ENCODE measurements around the gene KRTAP10-2.

DNA sequence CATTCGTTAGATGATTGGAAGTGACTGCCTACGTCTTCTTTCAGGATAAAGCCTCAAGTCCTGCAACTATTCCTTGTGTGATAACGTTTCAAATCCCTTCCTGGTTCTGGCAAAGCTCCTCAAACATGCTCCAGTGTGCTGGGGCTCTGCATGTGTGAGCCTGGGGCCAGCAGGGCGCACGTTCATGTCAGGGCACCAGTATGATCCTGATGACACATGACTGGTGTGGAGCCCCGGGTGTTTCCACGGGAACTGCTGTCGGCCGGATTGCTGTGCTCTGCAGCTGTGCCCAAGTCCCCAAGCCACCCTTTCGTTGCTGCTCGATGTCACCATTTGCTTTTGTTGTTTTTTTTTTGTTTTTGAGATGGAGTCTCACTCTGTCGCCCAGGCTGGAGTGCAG, 32.6 kb downstream of the KRTAP10-2 start:
- TF ChIP-seq CTCF (optimal IDR thresholded peaks at IDR 0.05 in 1 of 3, IDR thresholded peaks at IDR 0.05 in 1 of 3, conservative IDR thresholded peaks at IDR 0.05 in 1 of 3; ENCODE audit: extremely low read depth in 1 of 3, insufficient read depth in 2 of 3, low read length in 3 of 3) (no peak), EZH2 (IDR thresholded peaks at IDR 0.05; ENCODE audit: low read length) (no peak)
